Activated T-helper 17 cell treated with anti-CD3 and anti-CD28 coated beads, Interleukin-2, amount 50 U/mL, for 72 hours (primary cell): ENCODE results near the gene TOP1. TPM values are rescaled to one million over a fixed set of nuclear protein-coding genes. Genes with fewer than 3 reads are reported as not detected.

Source experiments
- ATAC-seq: fragments of 150-1000 bp; cut with Tn5 transposase; replicated peaks from 2 replicates; pipeline ENCODE4 v1.10.0; 2021; ENCODE audit warnings: mild to moderate bottlenecking, moderate library complexity
- H3K27ac Mint-ChIP-seq: one replicate; pipeline ENCODE4 v1.8.0; 2022; ENCODE audit warnings: mixed read lengths
- H3K27me3 Mint-ChIP-seq: one replicate; pipeline ENCODE4 v1.8.0; 2022; ENCODE audit warnings: mixed read lengths
- H3K36me3 Mint-ChIP-seq: one replicate; pipeline ENCODE4 v1.8.0; 2022; ENCODE audit warnings: low read depth, mild to moderate bottlenecking, mixed read lengths
- H3K4me1 Mint-ChIP-seq: one replicate; pipeline ENCODE4 v1.8.0; 2022; ENCODE audit warnings: mixed read lengths
- H3K4me3 Mint-ChIP-seq: one replicate; pipeline ENCODE4 v1.8.0; 2022; ENCODE audit warnings: mild to moderate bottlenecking, mixed read lengths
- H3K9me3 Mint-ChIP-seq: one replicate; pipeline ENCODE4 v1.8.0; 2022; ENCODE audit warnings: mixed read lengths
- total RNA-seq, 2 donors: library from RNA; stranded (reverse); gene quantifications; one replicate each; pipeline ENCODE4 v1.2.3, GENCODE V29; 2022

The TOP1 gene
- total RNA-seq, 2 donors from 2014 or later: 62.4 to 82.8 TPM

- no peak for ATAC-seq
- H3K9me3 Mint-ChIP-seq: peaks cover 5% of the 10 kb centered on the region
- H3K27ac Mint-ChIP-seq: peak overlapping the region; percentile 16
- peaks cover 30% of the 10 kb centered on the region for H3K36me3 Mint-ChIP-seq
- H3K4me1 Mint-ChIP-seq: peaks cover 70% of the 10 kb centered on the region
- no peaks in the 10 kb centered on the region for H3K27me3 Mint-ChIP-seq
- H3K4me3 Mint-ChIP-seq: peak overlapping the region; percentile 51
Measured at GRCh38 chr20:41052742-41053419, 24.3 kb downstream of the TOP1 start.

- no peak overlapping the region for H3K27ac Mint-ChIP-seq
- no peak for ATAC-seq
- H3K9me3 Mint-ChIP-seq: peaks cover 5% of the 10 kb centered on the region
- H3K36me3 Mint-ChIP-seq: peaks cover 37% of the 10 kb centered on the region
- H3K4me3 Mint-ChIP-seq: peak overlapping the region; percentile 51
- H3K27me3 Mint-ChIP-seq: no peaks in the 10 kb centered on the region
- peaks cover 69% of the 10 kb centered on the region for H3K4me1 Mint-ChIP-seq
Measured at GRCh38 chr20:41054070-41054846, 25.6 kb downstream of the TOP1 start.

GRCh38 chr20:41054847-41055230, 26.2 kb downstream of the TOP1 start:
- ATAC-seq: no peak
- H3K36me3 Mint-ChIP-seq: peaks cover 37% of the 10 kb centered on the region
- no peaks in the 10 kb centered on the region for H3K27me3 Mint-ChIP-seq
- peaks cover 64% of the 10 kb centered on the region for H3K4me1 Mint-ChIP-seq
- peak overlapping the region; percentile 28 for H3K4me3 Mint-ChIP-seq
- H3K27ac Mint-ChIP-seq: peak overlapping the region; percentile 20
- H3K9me3 Mint-ChIP-seq: peaks cover 5% of the 10 kb centered on the region

GRCh38 chr20:41055679-41056078, 27.1 kb downstream of the TOP1 start:
- Mint-ChIP-seq H3K36me3 (peaks cover 37% of the 10 kb centered on the region), H3K4me3 (peak overlapping the region; percentile 28), H3K4me1 (peaks cover 58% of the 10 kb centered on the region), H3K27ac (peak overlapping the region; percentile 20), H3K27me3 (no peaks in the 10 kb centered on the region), H3K9me3 (peaks cover 5% of the 10 kb centered on the region)
- no peak for ATAC-seq

- H3K4me3 Mint-ChIP-seq: peak overlapping the region; percentile 18
- peaks cover 58% of the 10 kb centered on the region for H3K36me3 Mint-ChIP-seq
- H3K4me1 Mint-ChIP-seq: peaks cover 47% of the 10 kb centered on the region
- H3K27ac Mint-ChIP-seq: peak overlapping the region; percentile 30
- peaks cover 5% of the 10 kb centered on the region for H3K9me3 Mint-ChIP-seq
- no peaks in the 10 kb centered on the region for H3K27me3 Mint-ChIP-seq
- peak; percentile 97 for ATAC-seq
Measured at GRCh38 chr20:41057999-41058673, 29.5 kb downstream of the TOP1 start.

GRCh38 chr20:41058674-41059635, 30.3 kb downstream of the TOP1 start:
- Mint-ChIP-seq H3K27me3 (no peaks in the 10 kb centered on the region), H3K4me3 (no peak overlapping the region), H3K27ac (peak overlapping the region; percentile 30), H3K36me3 (peaks cover 59% of the 10 kb centered on the region), H3K9me3 (peaks cover 5% of the 10 kb centered on the region), H3K4me1 (peaks cover 47% of the 10 kb centered on the region)
- no peak for ATAC-seq

- Mint-ChIP-seq H3K36me3 (peaks cover 61% of the 10 kb centered on the region), H3K9me3 (no peaks in the 10 kb centered on the region), H3K4me3 (no peak overlapping the region), H3K27me3 (no peaks in the 10 kb centered on the region), H3K4me1 (peaks cover 39% of the 10 kb centered on the region), H3K27ac (no peak overlapping the region)
- no peak for ATAC-seq
Measured at GRCh38 chr20:41061155-41061554, 32.5 kb downstream of the TOP1 start.

- Mint-ChIP-seq H3K27ac (peak overlapping the region; percentile 0), H3K36me3 (peaks cover 81% of the 10 kb centered on the region), H3K27me3 (no peaks in the 10 kb centered on the region)
Measured at GRCh38 chr20:41063442-41063841, 34.8 kb downstream of the TOP1 start.

GRCh38 chr20:41064377-41064776, 35.8 kb downstream of the TOP1 start:
- Mint-ChIP-seq H3K4me1 (peaks cover 24% of the 10 kb centered on the region), H3K9me3 (no peaks in the 10 kb centered on the region)

More at GRCh38 chr20:41063442-41063841, 34.8 kb downstream of the TOP1 start:
- Mint-ChIP-seq H3K4me1 (peaks cover 28% of the 10 kb centered on the region), H3K4me3 (no peak overlapping the region), H3K9me3 (no peaks in the 10 kb centered on the region)
- no peak for ATAC-seq

GRCh38 chr20:41065716-41066115, 37.1 kb downstream of the TOP1 start:
- Mint-ChIP-seq H3K9me3 (no peaks in the 10 kb centered on the region), H3K36me3 (peaks cover 95% of the 10 kb centered on the region), H3K27ac (no peak overlapping the region), H3K4me3 (no peak overlapping the region), H3K4me1 (peaks cover 31% of the 10 kb centered on the region), H3K27me3 (no peaks in the 10 kb centered on the region)
- ATAC-seq: no peak

More at GRCh38 chr20:41064377-41064776, 35.8 kb downstream of the TOP1 start:
- Mint-ChIP-seq H3K36me3 (peaks cover 84% of the 10 kb centered on the region), H3K27me3 (no peaks in the 10 kb centered on the region), H3K4me3 (no peak overlapping the region), H3K27ac (peak overlapping the region; percentile 0)
- ATAC-seq: no peak

- ATAC-seq: no peak
- Mint-ChIP-seq H3K4me1 (peaks cover 36% of the 10 kb centered on the region), H3K9me3 (no peaks in the 10 kb centered on the region), H3K4me3 (no peak overlapping the region), H3K27ac (no peak overlapping the region), H3K36me3 (peaks cover 73% of the 10 kb centered on the region), H3K27me3 (no peaks in the 10 kb centered on the region)
Measured at GRCh38 chr20:41068806-41069205, 40.2 kb downstream of the TOP1 start.

GRCh38 chr20:41072190-41072863, 43.7 kb downstream of the TOP1 start:
- peak; percentile 48 for ATAC-seq
- Mint-ChIP-seq H3K27me3 (no peaks in the 10 kb centered on the region), H3K4me3 (peak overlapping the region; percentile 40), H3K36me3 (peaks cover 69% of the 10 kb centered on the region), H3K9me3 (no peaks in the 10 kb centered on the region), H3K4me1 (peaks cover 48% of the 10 kb centered on the region), H3K27ac (peak overlapping the region; percentile 34)

GRCh38 chr20:41072915-41073314, 44.3 kb downstream of the TOP1 start:
- peak overlapping the region; percentile 40 for H3K4me3 Mint-ChIP-seq
- H3K4me1 Mint-ChIP-seq: peaks cover 53% of the 10 kb centered on the region
- peaks cover 69% of the 10 kb centered on the region for H3K36me3 Mint-ChIP-seq
- H3K9me3 Mint-ChIP-seq: no peaks in the 10 kb centered on the region
- ATAC-seq: peak; percentile 73
- H3K27ac Mint-ChIP-seq: peak overlapping the region; percentile 34
- H3K27me3 Mint-ChIP-seq: no peaks in the 10 kb centered on the region
